ENCODE measurements around the gene TMEM145. TPM values are rescaled to one million over a fixed set of nuclear protein-coding genes. Genes with fewer than 3 reads are reported as not detected.

TMEM145 gene
- total RNA-seq, 1 donor from 2014 or later = not detected

DNA sequence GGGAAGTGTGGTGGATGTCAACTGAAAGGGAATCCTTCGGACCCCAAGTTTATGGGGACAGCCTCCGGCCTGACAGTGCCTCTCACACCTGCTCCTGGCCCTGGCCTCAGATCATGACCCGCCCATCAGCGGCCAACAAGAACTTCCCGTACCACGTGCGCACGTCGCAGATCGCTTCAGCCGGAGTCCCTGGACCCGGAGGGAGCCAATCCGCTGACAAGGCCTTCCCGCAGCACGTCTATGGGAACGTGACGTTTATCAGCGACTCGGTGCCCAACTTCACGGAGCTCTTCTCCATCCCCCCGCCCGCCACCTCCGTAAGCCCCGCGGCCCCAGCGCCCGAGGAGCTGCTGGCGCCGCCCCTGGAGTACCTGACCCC, 10.4 kb downstream of the TMEM145 start:
- Mint-ChIP-seq H3K27me3 (ENCODE audit: low read depth, unreplicated experiment) (peaks cover 38% of the 10 kb centered on the region), H3K4me3 (ENCODE audit: unreplicated experiment) (no peak overlapping the region), H3K36me3 (ENCODE audit: low read depth, unreplicated experiment) (no peaks in the 10 kb centered on the region), H3K4me1 (ENCODE audit: low read depth, unreplicated experiment) (peaks cover 12% of the 10 kb centered on the region), H3K27ac (ENCODE audit: unreplicated experiment) (no peak overlapping the region), H3K9me3 (ENCODE audit: unreplicated experiment) (peaks cover 2% of the 10 kb centered on the region)
- TF ChIP-seq, protein P1, sequence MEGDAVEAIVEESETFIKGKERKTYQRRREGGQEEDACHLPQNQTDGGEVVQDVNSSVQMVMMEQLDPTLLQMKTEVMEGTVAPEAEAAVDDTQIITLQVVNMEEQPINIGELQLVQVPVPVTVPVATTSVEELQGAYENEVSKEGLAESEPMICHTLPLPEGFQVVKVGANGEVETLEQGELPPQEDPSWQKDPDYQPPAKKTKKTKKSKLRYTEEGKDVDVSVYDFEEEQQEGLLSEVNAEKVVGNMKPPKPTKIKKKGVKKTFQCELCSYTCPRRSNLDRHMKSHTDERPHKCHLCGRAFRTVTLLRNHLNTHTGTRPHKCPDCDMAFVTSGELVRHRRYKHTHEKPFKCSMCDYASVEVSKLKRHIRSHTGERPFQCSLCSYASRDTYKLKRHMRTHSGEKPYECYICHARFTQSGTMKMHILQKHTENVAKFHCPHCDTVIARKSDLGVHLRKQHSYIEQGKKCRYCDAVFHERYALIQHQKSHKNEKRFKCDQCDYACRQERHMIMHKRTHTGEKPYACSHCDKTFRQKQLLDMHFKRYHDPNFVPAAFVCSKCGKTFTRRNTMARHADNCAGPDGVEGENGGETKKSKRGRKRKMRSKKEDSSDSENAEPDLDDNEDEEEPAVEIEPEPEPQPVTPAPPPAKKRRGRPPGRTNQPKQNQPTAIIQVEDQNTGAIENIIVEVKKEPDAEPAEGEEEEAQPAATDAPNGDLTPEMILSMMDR (IDR thresholded peaks at IDR 0.05; ENCODE audit: insufficient read depth, low read depth, low read length) = no peak
- TF ChIP-seq EZH2 (IDR thresholded peaks at IDR 0.05; ENCODE audit: insufficient read depth, low read length) = no peak
- DNase-seq (ENCODE audit: low read depth) (no peak), FAIRE-seq (no peak)
- Histone ChIP-seq H2AFZ (ENCODE audit: low read depth, low read length) (no peak overlapping the region), H3K79me2 (ENCODE audit: insufficient read depth, low read length) (peaks cover 29% of the 10 kb centered on the region), H3K9me3 (ENCODE audit: insufficient read depth, low read depth, low read length) (no peaks in the 10 kb centered on the region), H3K4me3 (ENCODE audit: insufficient read depth, low read depth, low read length) (no peak overlapping the region), H3K27me3 (ENCODE audit: insufficient read depth, low read length) (peaks cover 25% of the 10 kb centered on the region), H3K36me3 (ENCODE audit: insufficient read depth, low read length) (no peaks in the 10 kb centered on the region), H3K27ac (ENCODE audit: low read depth, low read length) (no peak overlapping the region), H3K4me1 (ENCODE audit: insufficient read depth, low read length) (peaks cover 10% of the 10 kb centered on the region), H3K4me2 (ENCODE audit: low read length) (no peak overlapping the region), H3K9ac (ENCODE audit: low read length) (no peak overlapping the region), H4K20me1 (ENCODE audit: insufficient read depth, low read length) (peaks cover 22% of the 10 kb centered on the region)

DNA sequence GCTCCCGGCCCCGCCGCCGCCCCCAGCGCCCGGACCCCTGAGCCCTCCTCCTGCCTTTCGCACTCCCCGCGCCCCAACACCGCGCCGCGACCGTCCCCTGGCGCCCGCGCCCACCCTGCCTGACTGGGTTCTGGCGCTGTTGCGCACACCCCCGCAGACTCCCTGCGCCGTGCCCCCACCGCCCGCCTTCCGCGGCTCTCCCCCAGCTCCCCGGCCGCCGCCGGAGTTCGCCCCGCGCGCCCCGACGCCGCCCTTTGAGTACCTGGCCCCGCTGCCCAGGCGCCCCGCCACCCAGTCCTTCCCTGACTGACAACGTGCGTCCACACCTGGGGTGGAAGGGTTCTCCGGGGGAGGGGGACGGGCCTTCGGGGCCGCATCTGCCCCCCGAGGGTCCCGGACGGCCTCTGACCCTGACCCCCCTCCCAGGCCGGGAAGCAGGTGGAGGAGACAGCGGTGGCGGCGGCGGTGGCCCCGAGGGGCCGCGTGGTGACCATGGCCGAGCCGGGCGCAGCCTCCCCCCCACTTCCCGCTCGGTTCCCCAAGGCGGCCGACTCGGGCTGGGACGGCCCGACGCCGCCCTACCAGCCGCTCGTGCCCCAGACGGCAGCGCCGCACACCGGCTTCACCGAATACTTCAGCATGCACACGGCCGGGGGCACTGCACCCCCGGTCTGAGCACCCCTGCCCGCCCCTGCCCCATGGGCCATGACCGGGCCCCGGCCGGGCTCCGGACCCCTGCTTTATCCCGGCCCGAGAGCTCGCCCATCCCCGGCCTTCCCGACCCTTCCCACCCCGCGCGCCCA, 10.9 kb downstream of the TMEM145 start:
- no peak overlapping the region for H3K9ac ChIP-seq (ENCODE audit: low read length)
- no peak overlapping the region for H3K27ac Mint-ChIP-seq (ENCODE audit: unreplicated experiment)
- H3K27me3 ChIP-seq (ENCODE audit: insufficient read depth, low read length) = peaks cover 25% of the 10 kb centered on the region
- peaks cover 35% of the 10 kb centered on the region for H3K79me2 ChIP-seq (ENCODE audit: insufficient read depth, low read length)
- no peak overlapping the region for H3K27ac ChIP-seq (ENCODE audit: low read depth, low read length)
- H3K4me1 ChIP-seq (ENCODE audit: insufficient read depth, low read length) = peaks cover 10% of the 10 kb centered on the region
- no peak overlapping the region for H3K4me3 Mint-ChIP-seq (ENCODE audit: unreplicated experiment)
- H3K9me3 ChIP-seq (ENCODE audit: insufficient read depth, low read depth, low read length) = no peaks in the 10 kb centered on the region
- peaks cover 28% of the 10 kb centered on the region for H4K20me1 ChIP-seq (ENCODE audit: insufficient read depth, low read length)
- no peaks in the 10 kb centered on the region for H3K36me3 Mint-ChIP-seq (ENCODE audit: low read depth, unreplicated experiment)
- no peak overlapping the region for H3K4me3 ChIP-seq (ENCODE audit: insufficient read depth, low read depth, low read length)
- no peak overlapping the region for H2AFZ ChIP-seq (ENCODE audit: low read depth, low read length)
- TF ChIP-seq, protein P1 (IDR thresholded peaks at IDR 0.05; ENCODE audit: insufficient read depth, low read depth, low read length) = no peak
- TF ChIP-seq EZH2 (IDR thresholded peaks at IDR 0.05; ENCODE audit: insufficient read depth, low read length) = peak; percentile 100
- peaks cover 38% of the 10 kb centered on the region for H3K27me3 Mint-ChIP-seq (ENCODE audit: low read depth, unreplicated experiment)
- peak overlapping the region; percentile 96 for H3K4me2 ChIP-seq (ENCODE audit: low read length)
- FAIRE-seq (no peak), DNase-seq (ENCODE audit: low read depth) (no peak)
- no peaks in the 10 kb centered on the region for H3K36me3 ChIP-seq (ENCODE audit: insufficient read depth, low read length)
- H3K4me1 Mint-ChIP-seq (ENCODE audit: low read depth, unreplicated experiment) = peaks cover 12% of the 10 kb centered on the region
- peaks cover 2% of the 10 kb centered on the region for H3K9me3 Mint-ChIP-seq (ENCODE audit: unreplicated experiment)
